Vagina (tissue), 2 donors: ENCODE measurements around the gene APPBP2. TPM values are rescaled to one million over a fixed set of nuclear protein-coding genes. Genes with fewer than 3 reads are reported as not detected.
A peak's percentile ranks its signal among the peaks of the same experiment; 100 is the strongest.

Experiments used
- DNase-seq, 2 donors: peaks; one replicate each; pipeline ENCODE4 v3.0.0-alpha.2; 2017; ENCODE audit errors: extremely low spot score in 2 of 2
- H3K27ac ChIP-seq: fragments of 200-600 bp; sonication (generic); one replicate; pipeline ENCODE4 v1.5.1; 2019
- H3K27me3 ChIP-seq: fragments of 200-600 bp; sonication (generic); one replicate; pipeline ENCODE4 v1.5.1; 2019
- H3K36me3 ChIP-seq, 2 donors: fragments of 200-600 bp; sonication (generic); one replicate each; pipeline ENCODE4 v1.5.1; 2017 to 2019
- H3K4me1 ChIP-seq: fragments of 200-600 bp; sonication (generic); one replicate; pipeline ENCODE4 v1.5.1; 2019
- H3K4me3 ChIP-seq, 2 donors: fragments of 200-600 bp; sonication (generic); 1 replicate in 1 of 2; 2 replicates in 1 of 2; pipeline ENCODE4 v1.5.1; 2016 to 2019
- H3K9me3 ChIP-seq: fragments of 200-600 bp; sonication (generic); one replicate; pipeline ENCODE4 v1.5.1; 2019
- CTCF ChIP-seq, 3 experiments: fragments of 450-650 bp in 2 of 3; fragments of 200-600 bp in 1 of 3; sonication (generic) in 1 of 3; IDR thresholded peaks; one replicate each; pipeline ENCODE4 v1.5.1; 2017 to 2019; ENCODE audit warnings: antibody characterized with exemption in 3 of 3, mild to moderate bottlenecking in 2 of 3, moderate library complexity in 2 of 3
- POLR2A ChIP-seq, 2 donors: fragments of 450-650 bp; IDR thresholded peaks; one replicate each; pipeline ENCODE4 v1.6.1; 2017; ENCODE audit warnings: antibody characterized with exemption in 2 of 2, mild to moderate bottlenecking in 2 of 2, moderate library complexity in 2 of 2
- POLR2AphosphoS5 ChIP-seq, 2 donors: sonication (generic); formaldehyde crosslinking; IDR thresholded peaks; one replicate each; pipeline ENCODE4 v1.9.0; 2017; ENCODE audit warnings: antibody characterized with exemption in 2 of 2, mild to moderate bottlenecking in 2 of 2, low read depth in 1 of 2; ENCODE audit not compliant: insufficient read depth in 1 of 2
- intact Hi-C: fragments of 100-400 bp; cut with DNase I; formaldehyde crosslinking; loops from one replicate; pipeline ENCODE4 v1.15.1; 2023
- total RNA-seq: library from RNA; depleted of rRNA; stranded (reverse); fragments of >200 nt; gene quantifications from one replicate; pipeline ENCODE4 v1.2.3, GENCODE V29; 2016

APPBP2 gene
- 23.6 TPM for total RNA-seq

GRCh38 chr17:60525685-60526514 lies at the start of gene APPBP2:
Gene APPBP2, minus strand, starts transcription at chr17:60526242. Its CDS starts 311 bp downstream, at chr17:60525931.
- intact Hi-C loops: no loop called here
- H3K27me3 ChIP-seq: no peaks in the 10 kb centered on the region
- H3K4me1 ChIP-seq: peaks cover 42% of the 10 kb centered on the region
- H3K4me3 ChIP-seq: peak within 1 kb of the TSS; percentile 93 to 94
- H3K36me3 ChIP-seq: no peaks in the 10 kb centered on the region
- peak in 1 of 2 donors; percentile 91 for DNase-seq
- TF ChIP-seq POLR2A (IDR thresholded peaks at IDR 0.05) (peak in 1 of 2 donors; percentile 88), POLR2AphosphoS5 (IDR thresholded peaks at IDR 0.05; ENCODE audit: insufficient read depth in 1 of 2, low read depth in 1 of 2) (peak; percentile 89 to 99), CTCF (IDR thresholded peaks at IDR 0.05) (no peak)
- no peaks in the 10 kb centered on the region for H3K9me3 ChIP-seq
- H3K27ac ChIP-seq: peak within 1 kb of the TSS; percentile 98

GRCh38 chr17:60573236-60574051 lies 47.4 kb upstream of the APPBP2 start:
- no peaks in the 10 kb centered on the region for H3K9me3 ChIP-seq
- peak overlapping the region; percentile 15 for H3K27ac ChIP-seq
- H3K4me1 ChIP-seq: peaks cover 17% of the 10 kb centered on the region
- no peak for DNase-seq
- intact Hi-C loops: no loop called here
- H3K4me3 ChIP-seq: no peak overlapping the region
- TF ChIP-seq POLR2A (IDR thresholded peaks at IDR 0.05) (no peak), POLR2AphosphoS5 (IDR thresholded peaks at IDR 0.05; ENCODE audit: insufficient read depth in 1 of 2, low read depth in 1 of 2) (peak in 1 of 2 donors; percentile 35)
- H3K36me3 ChIP-seq: no peaks in the 10 kb centered on the region
- no peaks in the 10 kb centered on the region for H3K27me3 ChIP-seq

- Histone ChIP-seq H3K27me3 (no peaks in the 10 kb centered on the region), H3K4me3 (no peak overlapping the region), H3K9me3 (no peaks in the 10 kb centered on the region), H3K36me3 (no peaks in the 10 kb centered on the region), H3K27ac (no peak overlapping the region), H3K4me1 (no peaks in the 10 kb centered on the region)
- intact Hi-C loops: no loop called here
- TF ChIP-seq CTCF (IDR thresholded peaks at IDR 0.05) (no peak), POLR2A (IDR thresholded peaks at IDR 0.05) (no peak), POLR2AphosphoS5 (IDR thresholded peaks at IDR 0.05; ENCODE audit: insufficient read depth in 1 of 2, low read depth in 1 of 2) (no peak)
- no peak for DNase-seq
These were observed 39.2 kb upstream of the APPBP2 start for GRCh38 chr17:60565233-60565632.

GRCh38 chr17:60563743-60564142 lies 37.7 kb upstream of the APPBP2 start:
- no peak overlapping the region for H3K4me3 ChIP-seq
- no peak overlapping the region for H3K27ac ChIP-seq
- H3K9me3 ChIP-seq: no peaks in the 10 kb centered on the region
- no peaks in the 10 kb centered on the region for H3K4me1 ChIP-seq
- DNase-seq: no peak
- no peak for TF ChIP-seq POLR2AphosphoS5 (IDR thresholded peaks at IDR 0.05; ENCODE audit: insufficient read depth in 1 of 2, low read depth in 1 of 2)
- TF ChIP-seq POLR2A (IDR thresholded peaks at IDR 0.05): no peak
- TF ChIP-seq CTCF (IDR thresholded peaks at IDR 0.05): no peak
- H3K27me3 ChIP-seq: no peaks in the 10 kb centered on the region
- H3K36me3 ChIP-seq: no peaks in the 10 kb centered on the region
- intact Hi-C loops: no loop called here

- no peak overlapping the region for H3K27ac ChIP-seq
- TF ChIP-seq POLR2AphosphoS5 (IDR thresholded peaks at IDR 0.05; ENCODE audit: insufficient read depth in 1 of 2, low read depth in 1 of 2): no peak
- no peak for TF ChIP-seq CTCF (IDR thresholded peaks at IDR 0.05)
- TF ChIP-seq POLR2A (IDR thresholded peaks at IDR 0.05): no peak
- H3K4me3 ChIP-seq: no peak overlapping the region
- H3K4me1 ChIP-seq: no peaks in the 10 kb centered on the region
- intact Hi-C loops: no loop called here
- H3K27me3 ChIP-seq: no peaks in the 10 kb centered on the region
- DNase-seq: no peak
- H3K36me3 ChIP-seq: no peaks in the 10 kb centered on the region
- no peaks in the 10 kb centered on the region for H3K9me3 ChIP-seq
These were observed 36.4 kb upstream of the APPBP2 start for GRCh38 chr17:60562421-60562820.
